Activated CD8-positive, alpha-beta T cell treated with anti-CD3 and anti-CD28 coated beads for 36 hours (primary cell): ENCODE results near the gene FMNL2. TPM values are rescaled to one million over a fixed set of nuclear protein-coding genes. Genes with fewer than 3 reads are reported as not detected.

Experiments used
- ATAC-seq: fragments of 200-7000 bp; cut with Tn5 transposase; one replicate; pipeline ENCODE4 v1.10.0; 2021; ENCODE audit warnings: mild to moderate bottlenecking, moderate library complexity
- CTCF ChIA-PET: fragments of 350-600 bp; sonication (Branson Sonifier 250); formaldehyde crosslinking; loops from one replicate; lab custom pipeline; 2021; ENCODE audit warnings: antibody characterized with exemption; lab: Charles Lee
- POLR2A ChIA-PET: fragments of 350-600 bp; sonication (Branson Sonifier 250); formaldehyde crosslinking; loops from one replicate; lab custom pipeline; 2021; ENCODE audit warnings: antibody characterized with exemption; lab: Charles Lee
- DNase-seq: peaks from one replicate; pipeline ENCODE4 v3.0.0-alpha.2; 2020
- H3K27ac Mint-ChIP-seq: one replicate; pipeline ENCODE4 v1.8.0; 2021; ENCODE audit warnings: mild to moderate bottlenecking, mixed read lengths
- H3K27me3 Mint-ChIP-seq: one replicate; pipeline ENCODE4 v1.8.0; 2021; ENCODE audit warnings: mixed read lengths
- H3K36me3 Mint-ChIP-seq: one replicate; pipeline ENCODE4 v1.8.0; 2021; ENCODE audit warnings: low read depth, mixed read lengths
- H3K4me1 Mint-ChIP-seq: one replicate; pipeline ENCODE4 v1.8.0; 2021; ENCODE audit warnings: low read depth, mixed read lengths
- H3K4me3 Mint-ChIP-seq: one replicate; pipeline ENCODE4 v1.8.0; 2021; ENCODE audit warnings: mild to moderate bottlenecking, moderate library complexity, mixed read lengths
- H3K9me3 Mint-ChIP-seq: one replicate; pipeline ENCODE4 v1.8.0; 2021; ENCODE audit warnings: mixed read lengths
- intact Hi-C: fragments of 100-400 bp; cut with micrococcal nuclease; formaldehyde crosslinking; loops from one replicate; pipeline ENCODE4 v1.10.0; 2022
- total RNA-seq, 2 experiments: library from RNA; stranded (reverse); gene quantifications; one replicate each; pipeline ENCODE4 v1.2.3, GENCODE V29; 2021
- TF ChIP-seq, protein P1 (sequence below): fragments of 200-600 bp; IDR thresholded peaks from one replicate; pipeline ENCODE4 v1.8.0; 2022; ENCODE audit warnings: antibody characterized with exemption, mild to moderate bottlenecking

FMNL2 gene
- total RNA-seq, 2 experiments from 2014 or later, result 1.1 TPM

DNA sequence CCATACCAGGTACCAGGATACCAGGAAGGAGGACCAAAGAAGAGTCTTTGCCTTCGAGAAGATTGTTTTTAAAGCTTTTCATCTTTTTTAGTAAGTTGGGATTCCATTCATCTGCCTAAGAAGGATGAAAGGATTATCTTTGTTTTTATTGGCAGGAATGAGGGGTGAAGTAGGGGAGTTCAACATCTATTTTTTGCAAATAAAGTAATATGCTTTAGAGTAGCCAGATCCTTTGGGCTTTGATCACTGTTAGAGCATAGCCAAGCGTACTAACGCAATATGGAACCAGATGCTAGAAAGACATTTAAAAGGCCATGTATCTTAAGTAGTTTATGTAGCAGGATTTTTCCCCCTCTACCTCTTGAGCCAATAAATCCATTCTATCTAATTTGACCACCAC is 249.3 kb downstream of the FMNL2 start:
- DNase-seq (no peak), ATAC-seq (no peak)
- intact Hi-C loops, result no loop called here
- H3K27me3 Mint-ChIP-seq, result peaks cover 7% of the 10 kb centered on the region
- H3K4me1 Mint-ChIP-seq, result no peaks in the 10 kb centered on the region
- TF ChIP-seq, protein P1, sequence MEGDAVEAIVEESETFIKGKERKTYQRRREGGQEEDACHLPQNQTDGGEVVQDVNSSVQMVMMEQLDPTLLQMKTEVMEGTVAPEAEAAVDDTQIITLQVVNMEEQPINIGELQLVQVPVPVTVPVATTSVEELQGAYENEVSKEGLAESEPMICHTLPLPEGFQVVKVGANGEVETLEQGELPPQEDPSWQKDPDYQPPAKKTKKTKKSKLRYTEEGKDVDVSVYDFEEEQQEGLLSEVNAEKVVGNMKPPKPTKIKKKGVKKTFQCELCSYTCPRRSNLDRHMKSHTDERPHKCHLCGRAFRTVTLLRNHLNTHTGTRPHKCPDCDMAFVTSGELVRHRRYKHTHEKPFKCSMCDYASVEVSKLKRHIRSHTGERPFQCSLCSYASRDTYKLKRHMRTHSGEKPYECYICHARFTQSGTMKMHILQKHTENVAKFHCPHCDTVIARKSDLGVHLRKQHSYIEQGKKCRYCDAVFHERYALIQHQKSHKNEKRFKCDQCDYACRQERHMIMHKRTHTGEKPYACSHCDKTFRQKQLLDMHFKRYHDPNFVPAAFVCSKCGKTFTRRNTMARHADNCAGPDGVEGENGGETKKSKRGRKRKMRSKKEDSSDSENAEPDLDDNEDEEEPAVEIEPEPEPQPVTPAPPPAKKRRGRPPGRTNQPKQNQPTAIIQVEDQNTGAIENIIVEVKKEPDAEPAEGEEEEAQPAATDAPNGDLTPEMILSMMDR, result no peak
- no peaks in the 10 kb centered on the region for H3K36me3 Mint-ChIP-seq
- no peak overlapping the region for H3K4me3 Mint-ChIP-seq
- POLR2A ChIA-PET, result no interaction called here
- no peaks in the 10 kb centered on the region for H3K9me3 Mint-ChIP-seq
- CTCF ChIA-PET, result no interaction called here
- no peak overlapping the region for H3K27ac Mint-ChIP-seq

DNA sequence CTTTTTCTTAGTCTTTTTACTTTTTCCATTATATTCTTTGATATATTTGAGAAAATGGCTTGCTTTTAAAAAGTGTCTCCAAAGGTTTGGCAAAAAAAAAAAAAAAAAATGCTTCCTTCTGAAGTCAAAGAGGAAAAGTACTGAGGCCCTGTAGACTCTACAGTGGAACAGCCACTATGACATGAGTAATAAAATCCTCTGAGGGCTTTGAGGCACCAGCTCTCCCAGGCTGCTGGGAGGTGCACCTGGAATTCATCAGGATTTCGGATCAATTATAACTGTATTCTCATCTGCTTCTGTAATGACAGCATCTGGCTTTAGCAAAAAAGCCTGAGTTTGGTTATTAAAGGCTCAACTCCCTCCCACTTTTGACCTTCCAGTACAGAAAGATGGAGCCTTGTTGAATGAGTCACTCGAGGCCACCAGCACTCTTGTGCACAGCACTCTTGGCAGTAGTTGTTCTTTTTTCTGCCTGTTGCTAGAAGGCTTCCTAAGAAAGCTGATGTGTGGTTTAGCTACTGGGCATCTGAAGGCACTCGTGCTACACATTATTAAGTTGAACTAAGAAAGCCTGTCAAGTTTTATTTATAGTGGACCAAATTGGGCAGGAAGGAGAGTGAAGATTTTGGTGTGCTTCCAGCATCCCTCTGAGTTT is 251.0 kb downstream of the FMNL2 start:
- Mint-ChIP-seq H3K27ac (no peak overlapping the region), H3K4me1 (no peaks in the 10 kb centered on the region), H3K36me3 (no peaks in the 10 kb centered on the region), H3K27me3 (peaks cover 7% of the 10 kb centered on the region), H3K9me3 (no peaks in the 10 kb centered on the region), H3K4me3 (no peak overlapping the region)
- intact Hi-C loops, result no loop called here
- POLR2A ChIA-PET, result no interaction called here
- peak; percentile 12 for DNase-seq
- ATAC-seq, result no peak
- TF ChIP-seq, protein P1, result no peak
- CTCF ChIA-PET, result no interaction called here

DNA sequence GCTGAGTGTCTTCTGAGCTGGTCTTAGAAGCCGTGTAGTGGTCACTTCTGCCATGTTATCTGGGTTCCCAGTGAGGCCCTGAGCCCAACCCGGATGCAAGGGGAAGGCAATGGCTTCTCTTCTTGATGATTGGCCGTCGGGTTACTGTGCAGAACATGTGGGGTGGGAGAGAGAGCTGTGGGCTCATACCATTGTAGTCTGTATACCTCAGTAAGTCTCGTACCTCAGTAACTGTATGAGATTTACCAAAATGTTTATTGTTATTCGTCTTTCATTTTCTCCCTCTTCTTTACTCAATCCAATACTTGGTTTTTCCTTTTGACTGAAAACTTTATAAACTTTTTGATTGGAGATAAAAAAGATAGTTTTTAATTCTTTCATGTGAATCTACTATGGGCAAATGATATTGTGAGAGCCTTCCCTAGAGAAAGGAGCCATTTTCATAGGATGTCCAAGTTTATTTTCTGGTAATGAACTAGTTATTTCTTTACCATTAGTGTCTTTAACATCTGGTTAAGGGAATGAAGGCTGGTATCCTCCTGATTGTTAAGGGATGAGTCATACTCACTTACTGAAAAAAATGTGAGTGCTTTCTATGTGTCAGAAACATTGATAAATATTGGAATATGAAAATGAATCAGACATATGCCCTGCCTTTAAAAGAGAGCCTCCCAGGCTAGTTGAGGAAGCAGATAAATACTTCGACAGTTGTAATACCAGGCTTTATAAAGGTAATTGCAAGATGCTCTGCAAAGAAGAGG is 252.4 kb downstream of the FMNL2 start:
- Mint-ChIP-seq H3K4me1 (no peaks in the 10 kb centered on the region), H3K4me3 (no peak overlapping the region), H3K27ac (no peak overlapping the region), H3K9me3 (no peaks in the 10 kb centered on the region), H3K27me3 (peaks cover 7% of the 10 kb centered on the region), H3K36me3 (no peaks in the 10 kb centered on the region)
- TF ChIP-seq, protein P1, result no peak
- intact Hi-C loops, result no loop called here
- DNase-seq (no peak), ATAC-seq (no peak)
- ChIA-PET POLR2A (no interaction called here), CTCF (no interaction called here)

DNA sequence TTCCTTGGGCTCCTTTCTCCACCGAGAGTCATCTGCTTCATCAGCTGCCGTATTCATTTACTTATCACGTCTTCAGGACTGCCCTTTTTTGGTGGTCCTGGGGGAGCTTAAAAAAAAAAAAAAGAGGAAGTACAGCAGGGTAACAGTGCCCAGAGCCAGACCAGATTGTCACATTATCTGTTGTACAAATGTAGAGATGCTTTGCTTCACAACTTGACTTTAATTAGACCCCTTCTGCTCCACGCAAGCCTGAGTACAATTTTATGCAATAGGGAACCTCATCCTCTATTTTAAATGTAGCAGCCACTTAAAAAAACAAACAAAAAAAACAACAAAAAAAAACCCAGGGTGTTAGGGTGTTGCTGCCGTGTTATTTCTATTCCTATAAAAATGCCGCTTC is 254.0 kb downstream of the FMNL2 start:
- ChIA-PET POLR2A (no interaction called here), CTCF (interaction anchor here (0.6 kb wide), 1 partner anchor 9 kb away, joined by 3 read pairs; no protein-coding TSS in a partner anchor)
- TF ChIP-seq, protein P1, result no peak
- Mint-ChIP-seq H3K4me3 (no peak overlapping the region), H3K36me3 (no peaks in the 10 kb centered on the region), H3K9me3 (no peaks in the 10 kb centered on the region), H3K27ac (no peak overlapping the region), H3K4me1 (peaks cover 3% of the 10 kb centered on the region), H3K27me3 (peaks cover 4% of the 10 kb centered on the region)
- no peak for DNase-seq
- intact Hi-C loops, result no loop called here
- ATAC-seq, result no peak
